GM21717 (cell line): ENCODE data around the gene GRK4.
A peak's percentile ranks its signal among the peaks of the same experiment; 100 is the strongest.
"Not testable (repeated sequence)": the region's sequence is repeated elsewhere in the genome, so short reads cannot be mapped to it uniquely, and the experiment has no call there.

ENCODE experiments used
- ATAC-seq: cut with Tn5 transposase; IDR thresholded peaks from one replicate; pipeline ENCODE4 v1.9.1; 2021; ENCODE audit warnings: mild to moderate bottlenecking, moderate library complexity; ENCODE audit not compliant: unreplicated experiment

Gene GRK4

GRCh38 chr4:3036131-3036952, 73.0 kb downstream of the GRK4 start:
- ATAC-seq: no peak

- no peak for ATAC-seq
Observed at GRCh38 chr4:3037957-3038461, 74.6 kb downstream of the GRK4 start.

GRCh38 chr4:3039706-3040366, 76.5 kb downstream of the GRK4 start:
- ATAC-seq: no peak

DNA sequence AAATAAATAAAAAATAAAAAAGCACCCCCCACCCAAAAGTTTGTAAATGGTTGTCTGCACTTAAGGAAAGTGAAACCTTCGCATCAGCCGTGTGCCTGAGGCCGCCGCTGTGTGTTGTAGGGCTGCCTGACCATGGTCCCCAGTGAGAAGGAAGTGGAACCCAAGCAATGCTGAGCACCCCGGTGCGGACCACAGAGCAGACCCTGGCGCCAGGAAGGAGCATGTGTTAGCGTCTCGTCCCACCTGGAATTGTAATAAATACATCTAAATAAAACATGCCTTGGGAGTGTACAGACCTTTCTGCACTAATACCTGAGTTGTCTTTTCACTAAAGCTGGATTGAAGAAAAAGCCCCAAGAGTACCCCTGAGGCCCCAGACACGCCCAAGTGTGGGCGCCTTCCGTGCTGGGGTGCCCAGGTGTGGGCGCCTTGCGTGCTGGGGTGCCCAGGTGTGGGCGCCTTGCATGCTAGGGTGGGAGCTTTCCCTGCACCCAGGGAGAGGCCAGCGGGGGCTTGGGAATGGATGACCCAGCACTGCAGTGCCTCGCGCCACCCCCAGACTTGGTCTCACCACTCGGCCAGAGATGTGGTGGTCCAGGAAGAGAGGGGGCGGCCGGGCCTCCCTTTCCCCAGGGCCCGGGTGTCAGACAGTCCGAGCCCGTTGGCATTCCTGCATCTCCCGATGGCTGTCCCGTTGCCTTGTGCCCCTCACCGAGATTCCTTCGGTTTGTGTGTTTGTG, 77.3 kb downstream of the GRK4 start:
- ATAC-seq: peak; percentile 36

DNA sequence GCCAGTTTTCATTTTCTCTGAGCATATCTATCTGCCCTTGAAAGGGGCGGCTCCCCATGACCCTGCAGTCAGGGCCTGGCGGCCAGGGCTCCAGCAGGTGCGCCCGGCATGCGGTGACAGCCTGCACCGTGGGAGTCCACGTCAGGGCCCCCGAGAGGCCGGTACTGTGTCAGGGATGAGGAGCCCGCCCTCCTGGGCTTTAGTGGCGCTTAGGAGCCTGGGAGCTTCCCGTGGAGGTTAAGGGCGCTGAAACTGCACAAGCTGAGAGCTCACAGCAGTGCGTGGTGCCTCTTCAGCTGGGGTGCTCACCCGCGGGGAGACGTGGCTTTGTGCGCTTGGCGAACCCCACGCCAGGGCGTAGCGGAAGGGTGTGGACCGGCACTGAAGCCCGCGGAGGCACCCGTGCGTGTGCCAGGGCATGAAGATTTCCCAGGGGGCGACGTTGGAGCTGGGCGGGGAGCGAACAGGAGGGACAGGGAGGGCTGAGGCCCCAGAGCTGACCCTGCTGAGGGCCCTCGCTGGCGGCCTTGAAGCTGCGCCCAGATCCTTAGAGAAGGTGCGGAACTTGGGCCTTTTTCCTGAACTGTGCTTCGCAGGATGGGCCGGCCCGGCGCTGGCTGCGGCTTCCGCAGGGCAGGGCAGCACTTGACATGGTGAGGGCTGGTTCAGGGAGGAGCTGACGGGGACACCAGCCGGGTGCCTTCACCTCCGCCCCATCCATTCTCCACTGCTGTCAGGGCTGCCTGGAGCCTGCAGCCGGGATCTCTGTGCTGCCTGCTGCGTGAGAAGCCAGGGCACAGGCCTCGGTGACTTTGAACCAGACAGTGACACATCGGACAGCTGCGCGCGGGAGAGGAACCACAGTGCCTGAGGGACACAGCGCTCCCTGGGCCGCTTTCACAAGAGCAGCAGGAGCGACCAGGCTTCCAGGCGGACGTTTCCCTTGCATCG, 78.1 kb downstream of the GRK4 start:
- ATAC-seq: peak; percentile 34

DNA sequence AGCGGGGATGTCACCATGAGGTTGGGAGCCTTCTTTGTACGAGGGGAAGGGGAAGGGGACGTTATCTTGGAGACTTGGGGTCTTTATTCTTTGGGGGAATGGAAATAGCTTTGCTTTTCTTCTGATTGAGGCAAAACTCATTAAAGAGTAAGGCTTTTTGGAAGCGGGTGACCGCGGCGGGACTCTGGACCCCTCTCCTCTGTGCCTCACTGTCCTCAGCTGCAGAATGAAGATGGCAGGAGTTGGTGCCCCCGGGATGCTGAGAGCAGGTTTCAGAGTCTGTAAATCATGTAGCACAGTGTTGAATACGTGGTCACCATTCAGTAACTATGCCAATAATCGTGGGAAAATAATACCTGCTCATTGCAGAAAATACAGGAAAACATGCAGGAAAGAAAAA, 78.9 kb downstream of the GRK4 start:
- no peak for ATAC-seq

DNA sequence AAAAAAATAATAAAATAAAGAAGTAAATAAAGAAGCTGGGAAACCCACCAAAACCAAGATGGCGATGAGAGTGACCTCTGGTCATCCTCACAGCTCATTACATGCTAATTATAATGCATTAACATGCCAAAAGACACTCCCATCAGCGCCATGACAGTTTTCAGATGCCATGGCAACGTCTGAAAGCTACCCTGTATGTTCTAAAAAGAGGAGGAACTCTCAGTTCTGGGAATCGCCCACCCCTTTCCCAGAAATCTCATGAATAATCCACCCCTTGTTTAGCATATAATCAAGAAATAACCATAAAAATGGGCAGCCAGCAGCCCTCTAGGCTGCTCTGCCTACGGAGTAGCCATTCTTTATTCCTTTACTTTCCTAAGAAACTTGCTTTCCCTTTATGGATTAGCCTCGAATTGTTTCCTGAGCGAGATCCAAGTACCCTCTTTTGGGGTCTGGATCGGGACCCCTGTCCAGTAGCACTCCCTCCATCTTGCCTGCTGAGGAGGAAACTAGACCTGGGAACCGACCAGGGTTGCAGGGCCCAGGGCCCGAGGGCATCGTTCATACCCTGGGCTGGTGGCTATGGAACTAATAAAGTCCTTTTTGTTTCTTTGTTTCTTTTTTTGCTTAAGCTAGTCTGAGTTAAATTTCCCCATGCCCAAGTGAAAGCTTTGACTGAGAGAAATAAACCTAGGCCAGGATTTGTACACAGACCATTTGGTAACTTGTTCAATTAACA, 80.1 kb downstream of the GRK4 start:
- ATAC-seq: no peak

DNA sequence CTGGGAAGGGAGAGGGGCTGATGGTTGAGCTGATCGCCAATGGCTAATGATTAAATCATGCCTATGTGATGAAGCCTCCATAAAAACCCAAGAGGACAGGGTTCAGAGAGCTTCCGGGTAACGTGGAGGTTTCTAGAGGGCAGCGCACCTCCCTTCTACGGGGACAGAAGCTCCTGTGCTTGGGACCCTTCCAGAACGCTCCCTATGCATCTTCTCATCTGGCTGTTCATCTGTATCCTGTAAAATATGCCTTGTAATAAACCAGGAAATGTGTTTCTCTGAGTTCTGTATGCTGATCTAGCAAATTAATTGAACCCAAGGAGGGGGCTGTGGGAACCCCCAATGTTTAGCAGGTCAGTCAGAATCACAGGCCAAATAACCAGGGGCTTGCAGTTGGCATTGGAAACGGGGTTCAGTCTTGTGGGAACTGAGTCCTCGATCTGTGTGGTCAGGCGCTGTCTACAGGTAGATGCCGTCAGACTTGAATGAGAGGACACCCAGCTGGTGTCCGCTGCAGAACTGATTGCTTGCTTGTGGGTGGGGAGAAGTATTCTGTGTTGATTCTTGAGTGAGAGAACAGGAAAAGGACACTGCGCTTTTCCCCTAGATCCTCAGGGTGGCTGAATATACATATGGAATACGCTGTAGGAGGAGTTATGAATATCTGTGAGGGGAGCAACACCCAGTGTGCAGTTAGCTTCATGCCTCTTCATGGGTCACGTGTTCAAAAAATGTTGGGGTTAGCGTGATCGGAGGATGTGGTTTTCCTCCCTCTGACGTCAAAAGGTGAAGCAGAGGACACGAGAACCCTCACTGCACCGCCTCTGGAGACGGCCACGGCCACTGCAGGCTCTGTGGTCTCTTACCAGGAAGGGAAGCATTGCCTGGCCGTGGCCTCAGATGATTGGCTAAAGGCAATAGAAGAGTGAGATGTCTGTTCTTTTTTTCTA, 81.8 kb downstream of the GRK4 start:
- ATAC-seq: no peak

DNA sequence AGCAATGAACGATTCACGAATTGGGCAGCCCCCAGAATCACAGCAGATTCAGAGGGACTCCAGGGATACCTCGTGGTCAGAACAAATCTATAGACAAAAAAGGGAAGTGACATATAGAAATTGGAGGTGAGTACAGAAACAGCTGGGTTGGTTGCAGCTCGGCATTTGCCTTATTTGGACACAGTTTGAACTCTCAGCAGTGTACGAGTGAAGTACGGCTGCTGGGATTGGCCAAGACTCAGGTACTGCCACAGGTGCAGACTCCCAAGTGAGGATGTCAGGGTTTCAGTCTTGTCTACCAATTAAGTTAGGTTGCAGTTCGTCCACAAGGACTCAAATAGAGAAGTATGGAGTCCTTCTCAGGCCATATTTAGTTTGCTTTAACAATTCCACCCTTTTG, 82.8 kb downstream of the GRK4 start:
- ATAC-seq: no peak

- no peak for ATAC-seq
Observed at GRCh38 chr4:3046623-3047022, 83.3 kb downstream of the GRK4 start.

GRCh38 chr4:3047464-3048286, 84.3 kb downstream of the GRK4 start:
- peak; percentile 89 for ATAC-seq

- not testable (repeated sequence) for ATAC-seq
Observed at GRCh38 chr4:3051141-3051897, 87.9 kb downstream of the GRK4 start.

GRCh38 chr4:3054169-3054759, 90.9 kb downstream of the GRK4 start:
- ATAC-seq: no peak

- ATAC-seq: no peak
Observed at GRCh38 chr4:3059943-3060342, 96.6 kb downstream of the GRK4 start.

GRCh38 chr4:3060946-3061345, 97.6 kb downstream of the GRK4 start:
- no peak for ATAC-seq

DNA sequence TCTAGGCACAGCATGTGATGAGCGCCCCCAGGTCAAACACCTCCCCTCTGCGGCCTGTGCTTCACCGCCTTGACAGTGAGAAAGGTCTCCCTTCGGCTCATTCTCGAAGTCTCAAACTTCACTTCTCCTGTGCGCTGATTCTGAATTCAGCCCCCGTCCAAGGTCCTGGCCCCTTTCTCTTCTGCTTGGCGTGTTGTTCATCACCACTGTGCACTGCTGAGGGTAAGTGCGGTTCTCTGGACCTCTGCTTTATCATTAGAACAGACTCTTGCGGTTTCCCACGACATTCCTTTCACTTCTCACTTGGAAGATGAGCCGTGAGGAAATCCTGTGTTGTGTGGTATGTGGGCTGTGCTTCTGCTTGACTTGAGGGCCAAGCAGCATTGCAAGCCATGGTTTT, 99.1 kb downstream of the GRK4 start:
- ATAC-seq: no peak

GRCh38 chr4:3065551-3065950, 102.2 kb downstream of the GRK4 start:
- ATAC-seq: no peak
